ENCODE results near the gene CRIP3. TPM values are rescaled to one million over a fixed set of nuclear protein-coding genes. Genes with fewer than 3 reads are reported as not detected.

Gene CRIP3
- total and polyA plus RNA-seq, 2 of the 13 experiments (the other 11 are each of a cell fraction or from before 2014, with no cell fraction given), result 6.3 to 9.3 TPM

DNA sequence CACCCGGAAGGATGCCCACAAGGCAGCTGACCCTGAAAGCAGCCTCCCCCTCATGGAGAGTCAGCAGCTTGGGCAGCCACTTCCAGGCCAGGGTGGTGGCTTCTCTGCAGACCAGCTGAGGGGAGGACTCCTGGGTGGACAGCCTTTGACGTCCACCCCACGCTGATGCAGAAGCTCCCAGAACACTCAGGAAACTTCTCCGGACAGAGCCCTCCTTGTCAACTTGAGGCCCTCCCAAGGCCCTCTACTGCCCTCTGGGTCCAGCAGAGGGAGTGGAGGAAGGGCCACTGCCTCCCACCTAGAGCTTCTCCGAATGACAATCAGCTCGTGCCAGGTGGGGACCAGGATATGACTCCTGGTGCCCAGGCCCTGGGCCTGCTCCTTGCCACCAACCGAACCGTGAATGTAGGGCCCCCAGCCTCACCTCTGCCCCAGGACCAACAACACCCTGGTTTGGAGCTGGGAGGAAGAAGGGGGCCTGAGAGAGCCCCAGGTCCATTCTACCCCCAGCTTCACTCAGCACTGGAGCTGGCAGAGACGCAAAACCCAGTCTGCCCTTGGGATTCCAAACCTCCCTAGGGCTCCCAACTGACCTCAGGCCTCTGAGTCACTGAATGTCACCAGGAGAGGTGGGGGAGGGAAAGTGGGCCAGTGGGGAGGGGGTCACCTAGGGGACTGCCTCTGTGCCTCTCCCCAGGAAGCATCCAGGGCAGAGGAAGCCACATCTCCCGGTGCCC, 21.5 kb downstream of the CRIP3 start (continued):
- TF ChIP-seq ZSCAN30 (CRISPR knock-in tag; IDR thresholded peaks at IDR 0.05) (no peak), ZNF530 (CRISPR knock-in tag; IDR thresholded peaks at IDR 0.05; ENCODE audit: low read depth) (no peak), KDM2A (CRISPR knock-in tag; IDR thresholded peaks at IDR 0.05; ENCODE audit: borderline replicate concordance, low read depth) (0 out of 2 replicates have a peak, but pooled peaks have one; percentile 12), POLR2G (IDR thresholded peaks at IDR 0.05; ENCODE audit: low read depth, low read length) (no peak), NBN (conservative IDR thresholded peaks at IDR 0.05) (no peak), MXI1 (IDR thresholded peaks at IDR 0.05; ENCODE audit: borderline replicate concordance, low read depth, low read length) (no peak), JARID2 (CRISPR knock-in tag; IDR thresholded peaks at IDR 0.05; ENCODE audit: insufficient replicate concordance) (no peak), TP53 (CRISPR knock-in tag; conservative IDR thresholded peaks at IDR 0.05) (no peak), CBX1 (IDR thresholded peaks at IDR 0.05; ENCODE audit: low read depth) (no peak), FOXA3 (CRISPR knock-in tag; IDR thresholded peaks at IDR 0.05) (peak; percentile 4; the same call in 1 of the 2 replicates), ZBTB7A (CRISPR knock-in tag; IDR thresholded peaks at IDR 0.05) (no peak), SSRP1 (CRISPR knock-in tag; IDR thresholded peaks at IDR 0.05) (no peak), KLF6 (CRISPR knock-in tag; IDR thresholded peaks at IDR 0.05) (0 out of 2 replicates have a peak, but pooled peaks have one; percentile 35), PHB2 (IDR thresholded peaks at IDR 0.05; ENCODE audit: partially characterized antibody) (no peak), NFIB (CRISPR knock-in tag; IDR thresholded peaks at IDR 0.05; ENCODE audit: borderline replicate concordance) (no peak), RELA (CRISPR knock-in tag; IDR thresholded peaks at IDR 0.05) (no peak), PLRG1 (conservative IDR thresholded peaks at IDR 0.05) (no peak)
- TF ChIP-seq, protein P1, sequence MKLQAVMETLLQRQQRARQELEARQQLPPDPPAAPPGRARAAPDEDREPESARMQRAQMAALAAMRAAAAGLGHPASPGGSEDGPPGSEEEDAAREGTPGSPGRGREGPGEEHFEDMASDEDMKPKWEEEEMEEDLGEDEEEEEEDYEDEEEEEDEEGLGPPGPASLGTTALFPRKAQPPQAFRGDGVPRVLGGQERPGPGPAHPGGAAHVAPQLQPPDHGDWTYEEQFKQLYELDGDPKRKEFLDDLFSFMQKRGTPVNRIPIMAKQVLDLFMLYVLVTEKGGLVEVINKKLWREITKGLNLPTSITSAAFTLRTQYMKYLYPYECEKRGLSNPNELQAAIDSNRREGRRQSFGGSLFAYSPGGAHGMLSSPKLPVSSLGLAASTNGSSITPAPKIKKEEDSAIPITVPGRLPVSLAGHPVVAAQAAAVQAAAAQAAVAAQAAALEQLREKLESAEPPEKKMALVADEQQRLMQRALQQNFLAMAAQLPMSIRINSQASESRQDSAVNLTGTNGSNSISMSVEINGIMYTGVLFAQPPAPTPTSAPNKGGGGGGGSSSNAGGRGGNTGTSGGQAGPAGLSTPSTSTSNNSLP (IDR thresholded peaks at IDR 0.05; ENCODE audit: low read depth, low read length), result no peak
- TF ChIP-seq, protein P2, sequence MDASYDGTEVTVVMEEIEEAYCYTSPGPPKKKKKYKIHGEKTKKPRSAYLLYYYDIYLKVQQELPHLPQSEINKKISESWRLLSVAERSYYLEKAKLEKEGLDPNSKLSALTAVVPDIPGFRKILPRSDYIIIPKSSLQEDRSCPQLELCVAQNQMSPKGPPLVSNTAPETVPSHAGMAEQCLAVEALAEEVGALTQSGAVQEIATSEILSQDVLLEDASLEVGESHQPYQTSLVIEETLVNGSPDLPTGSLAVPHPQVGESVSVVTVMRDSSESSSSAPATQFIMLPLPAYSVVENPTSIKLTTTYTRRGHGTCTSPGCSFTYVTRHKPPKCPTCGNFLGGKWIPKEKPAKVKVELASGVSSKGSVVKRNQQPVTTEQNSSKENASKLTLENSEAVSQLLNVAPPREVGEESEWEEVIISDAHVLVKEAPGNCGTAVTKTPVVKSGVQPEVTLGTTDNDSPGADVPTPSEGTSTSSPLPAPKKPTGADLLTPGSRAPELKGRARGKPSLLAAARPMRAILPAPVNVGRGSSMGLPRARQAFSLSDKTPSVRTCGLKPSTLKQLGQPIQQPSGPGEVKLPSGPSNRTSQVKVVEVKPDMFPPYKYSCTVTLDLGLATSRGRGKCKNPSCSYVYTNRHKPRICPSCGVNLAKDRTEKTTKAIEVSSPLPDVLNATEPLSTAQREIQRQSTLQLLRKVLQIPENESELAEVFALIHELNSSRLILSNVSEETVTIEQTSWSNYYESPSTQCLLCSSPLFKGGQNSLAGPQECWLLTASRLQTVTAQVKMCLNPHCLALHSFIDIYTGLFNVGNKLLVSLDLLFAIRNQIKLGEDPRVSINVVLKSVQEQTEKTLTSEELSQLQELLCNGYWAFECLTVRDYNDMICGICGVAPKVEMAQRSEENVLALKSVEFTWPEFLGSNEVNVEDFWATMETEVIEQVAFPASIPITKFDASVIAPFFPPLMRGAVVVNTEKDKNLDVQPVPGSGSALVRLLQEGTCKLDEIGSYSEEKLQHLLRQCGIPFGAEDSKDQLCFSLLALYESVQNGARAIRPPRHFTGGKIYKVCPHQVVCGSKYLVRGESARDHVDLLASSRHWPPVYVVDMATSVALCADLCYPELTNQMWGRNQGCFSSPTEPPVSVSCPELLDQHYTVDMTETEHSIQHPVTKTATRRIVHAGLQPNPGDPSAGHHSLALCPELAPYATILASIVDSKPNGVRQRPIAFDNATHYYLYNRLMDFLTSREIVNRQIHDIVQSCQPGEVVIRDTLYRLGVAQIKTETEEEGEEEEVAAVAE (CRISPR knock-in tag; IDR thresholded peaks at IDR 0.05; ENCODE audit: borderline replicate concordance), result no peak
- TF ChIP-seq, protein P3, sequence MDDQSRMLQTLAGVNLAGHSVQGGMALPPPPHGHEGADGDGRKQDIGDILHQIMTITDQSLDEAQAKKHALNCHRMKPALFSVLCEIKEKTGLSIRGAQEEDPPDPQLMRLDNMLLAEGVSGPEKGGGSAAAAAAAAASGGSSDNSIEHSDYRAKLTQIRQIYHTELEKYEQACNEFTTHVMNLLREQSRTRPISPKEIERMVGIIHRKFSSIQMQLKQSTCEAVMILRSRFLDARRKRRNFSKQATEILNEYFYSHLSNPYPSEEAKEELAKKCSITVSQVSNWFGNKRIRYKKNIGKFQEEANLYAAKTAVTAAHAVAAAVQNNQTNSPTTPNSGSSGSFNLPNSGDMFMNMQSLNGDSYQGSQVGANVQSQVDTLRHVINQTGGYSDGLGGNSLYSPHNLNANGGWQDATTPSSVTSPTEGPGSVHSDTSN (CRISPR knock-in tag; IDR thresholded peaks at IDR 0.05; ENCODE audit: borderline replicate concordance), result no peak
- TF ChIP-seq, protein P4, sequence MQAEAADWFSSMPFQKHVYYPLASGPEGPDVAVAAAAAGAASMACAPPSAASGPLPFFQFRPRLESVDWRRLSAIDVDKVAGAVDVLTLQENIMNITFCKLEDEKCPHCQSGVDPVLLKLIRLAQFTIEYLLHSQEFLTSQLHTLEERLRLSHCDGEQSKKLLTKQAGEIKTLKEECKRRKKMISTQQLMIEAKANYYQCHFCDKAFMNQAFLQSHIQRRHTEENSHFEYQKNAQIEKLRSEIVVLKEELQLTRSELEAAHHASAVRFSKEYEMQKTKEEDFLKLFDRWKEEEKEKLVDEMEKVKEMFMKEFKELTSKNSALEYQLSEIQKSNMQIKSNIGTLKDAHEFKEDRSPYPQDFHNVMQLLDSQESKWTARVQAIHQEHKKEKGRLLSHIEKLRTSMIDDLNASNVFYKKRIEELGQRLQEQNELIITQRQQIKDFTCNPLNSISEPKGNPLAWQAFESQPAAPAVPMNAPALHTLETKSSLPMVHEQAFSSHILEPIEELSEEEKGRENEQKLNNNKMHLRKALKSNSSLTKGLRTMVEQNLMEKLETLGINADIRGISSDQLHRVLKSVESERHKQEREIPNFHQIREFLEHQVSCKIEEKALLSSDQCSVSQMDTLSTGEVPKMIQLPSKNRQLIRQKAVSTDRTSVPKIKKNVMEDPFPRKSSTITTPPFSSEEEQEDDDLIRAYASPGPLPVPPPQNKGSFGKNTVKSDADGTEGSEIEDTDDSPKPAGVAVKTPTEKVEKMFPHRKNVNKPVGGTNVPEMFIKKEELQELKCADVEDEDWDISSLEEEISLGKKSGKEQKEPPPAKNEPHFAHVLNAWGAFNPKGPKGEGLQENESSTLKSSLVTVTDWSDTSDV (CRISPR knock-in tag; IDR thresholded peaks at IDR 0.05), result no peak
